Osteocyte (in vitro differentiated cells): ENCODE results near the gene PLXNB1. TPM values are rescaled to one million over a fixed set of nuclear protein-coding genes. Genes with fewer than 3 reads are reported as not detected.
"Not testable (repeated sequence)": the region's sequence is repeated elsewhere in the genome, so short reads cannot be mapped to it uniquely, and the experiment has no call there.

ENCODE experiments used
- DNase-seq: peaks from one replicate; pipeline ENCODE4 v3.0.0; 2021; ENCODE audit warnings: mixed read lengths; ENCODE audit not compliant: unreplicated experiment; ENCODE audit errors: extremely low spot score
- H3K27ac Mint-ChIP-seq: one replicate; pipeline ENCODE4 v1.8.0; 2021; ENCODE audit warnings: mild to moderate bottlenecking, mixed read lengths; ENCODE audit not compliant: unreplicated experiment
- H3K27me3 Mint-ChIP-seq: one replicate; pipeline ENCODE4 v1.8.0; 2021; ENCODE audit warnings: mixed read lengths; ENCODE audit not compliant: unreplicated experiment
- H3K36me3 Mint-ChIP-seq: one replicate; pipeline ENCODE4 v1.8.0; 2021; ENCODE audit warnings: mixed read lengths; ENCODE audit not compliant: unreplicated experiment
- H3K4me1 Mint-ChIP-seq: one replicate; pipeline ENCODE4 v1.8.0; 2021; ENCODE audit warnings: mixed read lengths; ENCODE audit not compliant: unreplicated experiment
- H3K4me3 Mint-ChIP-seq: one replicate; pipeline ENCODE4 v1.8.0; 2021; ENCODE audit warnings: mild to moderate bottlenecking, moderate library complexity, mixed read lengths; ENCODE audit not compliant: unreplicated experiment
- H3K9me3 Mint-ChIP-seq: one replicate; pipeline ENCODE4 v1.8.0; 2021; ENCODE audit warnings: mixed read lengths; ENCODE audit not compliant: unreplicated experiment
- total RNA-seq: library from RNA; stranded (reverse); gene quantifications from 2 replicates; pipeline ENCODE4 v1.2.1, GENCODE V29; 2021
- TF ChIP-seq, protein P1 (sequence below): fragments of 200-600 bp; sonication (generic); IDR thresholded peaks from 2 replicates; pipeline ENCODE4 v1.5.0; 2021; ENCODE audit warnings: antibody characterized with exemption, mild to moderate bottlenecking, moderate library complexity

Gene PLXNB1
- total RNA-seq, 1 donor from 2014 or later, result 88.2 TPM

DNA sequence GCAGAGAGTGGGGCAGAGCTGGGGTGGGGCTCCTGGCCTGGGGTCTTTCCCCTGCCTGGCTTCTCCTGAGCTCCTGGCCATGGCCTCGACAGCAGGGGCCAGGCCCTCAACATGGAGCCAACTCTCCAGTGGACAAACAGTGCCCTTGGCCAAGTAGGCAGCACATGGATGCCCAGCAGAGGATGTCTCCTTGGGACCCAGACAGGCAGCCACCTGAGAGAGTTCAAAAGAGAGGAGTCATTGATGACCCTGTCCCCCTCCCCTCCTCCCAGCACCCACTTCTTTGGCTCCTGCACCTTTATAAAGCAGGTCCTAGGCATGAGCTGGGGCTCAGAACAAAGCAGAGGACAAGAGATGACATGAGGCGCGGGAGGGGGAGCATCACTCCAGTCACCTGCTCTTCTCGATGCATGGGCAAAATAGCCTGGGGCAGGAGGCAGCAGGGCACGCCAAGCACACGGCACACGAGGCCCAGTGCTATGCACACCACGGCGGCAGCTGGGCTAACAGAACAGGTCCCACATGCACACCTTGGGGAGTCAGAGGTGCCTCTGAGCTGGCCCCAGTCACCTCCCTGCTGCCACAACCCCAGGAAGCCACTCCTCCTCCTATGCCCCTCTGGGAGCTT lies 46.7 kb upstream of the PLXNB1 start:
- Mint-ChIP-seq H3K4me1 (peaks cover 15% of the 10 kb centered on the region), H3K9me3 (no peaks in the 10 kb centered on the region), H3K36me3 (peaks cover 2% of the 10 kb centered on the region), H3K27ac (no peak overlapping the region), H3K4me3 (no peak overlapping the region), H3K27me3 (no peaks in the 10 kb centered on the region)
- DNase-seq, result no peak
- TF ChIP-seq, protein P1, sequence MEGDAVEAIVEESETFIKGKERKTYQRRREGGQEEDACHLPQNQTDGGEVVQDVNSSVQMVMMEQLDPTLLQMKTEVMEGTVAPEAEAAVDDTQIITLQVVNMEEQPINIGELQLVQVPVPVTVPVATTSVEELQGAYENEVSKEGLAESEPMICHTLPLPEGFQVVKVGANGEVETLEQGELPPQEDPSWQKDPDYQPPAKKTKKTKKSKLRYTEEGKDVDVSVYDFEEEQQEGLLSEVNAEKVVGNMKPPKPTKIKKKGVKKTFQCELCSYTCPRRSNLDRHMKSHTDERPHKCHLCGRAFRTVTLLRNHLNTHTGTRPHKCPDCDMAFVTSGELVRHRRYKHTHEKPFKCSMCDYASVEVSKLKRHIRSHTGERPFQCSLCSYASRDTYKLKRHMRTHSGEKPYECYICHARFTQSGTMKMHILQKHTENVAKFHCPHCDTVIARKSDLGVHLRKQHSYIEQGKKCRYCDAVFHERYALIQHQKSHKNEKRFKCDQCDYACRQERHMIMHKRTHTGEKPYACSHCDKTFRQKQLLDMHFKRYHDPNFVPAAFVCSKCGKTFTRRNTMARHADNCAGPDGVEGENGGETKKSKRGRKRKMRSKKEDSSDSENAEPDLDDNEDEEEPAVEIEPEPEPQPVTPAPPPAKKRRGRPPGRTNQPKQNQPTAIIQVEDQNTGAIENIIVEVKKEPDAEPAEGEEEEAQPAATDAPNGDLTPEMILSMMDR, result no peak

DNA sequence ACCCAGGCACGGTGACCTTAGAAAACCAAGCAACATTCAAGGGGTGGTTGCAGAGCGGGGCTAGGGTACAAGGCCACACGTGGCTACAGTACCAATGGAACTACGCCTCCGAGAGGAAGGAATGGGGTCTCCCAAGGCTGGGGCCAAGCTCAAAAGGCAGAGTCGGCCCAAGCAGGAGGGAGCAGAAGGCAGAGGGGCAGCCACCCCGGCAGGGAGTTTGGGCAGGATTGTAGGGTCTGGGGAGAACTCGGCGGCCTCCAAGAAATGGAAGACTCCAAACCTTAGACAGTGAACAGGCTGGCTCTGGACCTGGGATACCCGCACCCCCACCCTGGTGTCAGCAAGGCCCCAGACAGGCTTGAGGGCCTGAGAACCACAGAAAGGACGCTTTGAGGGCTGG lies 45.3 kb upstream of the PLXNB1 start:
- TF ChIP-seq, protein P1, result no peak
- no peaks in the 10 kb centered on the region for H3K27me3 Mint-ChIP-seq
- no peak for DNase-seq
- H3K9me3 Mint-ChIP-seq, result no peaks in the 10 kb centered on the region
- H3K36me3 Mint-ChIP-seq, result peaks cover 2% of the 10 kb centered on the region
- H3K27ac Mint-ChIP-seq, result no peak overlapping the region
- peaks cover 19% of the 10 kb centered on the region for H3K4me1 Mint-ChIP-seq
- no peak overlapping the region for H3K4me3 Mint-ChIP-seq

DNA sequence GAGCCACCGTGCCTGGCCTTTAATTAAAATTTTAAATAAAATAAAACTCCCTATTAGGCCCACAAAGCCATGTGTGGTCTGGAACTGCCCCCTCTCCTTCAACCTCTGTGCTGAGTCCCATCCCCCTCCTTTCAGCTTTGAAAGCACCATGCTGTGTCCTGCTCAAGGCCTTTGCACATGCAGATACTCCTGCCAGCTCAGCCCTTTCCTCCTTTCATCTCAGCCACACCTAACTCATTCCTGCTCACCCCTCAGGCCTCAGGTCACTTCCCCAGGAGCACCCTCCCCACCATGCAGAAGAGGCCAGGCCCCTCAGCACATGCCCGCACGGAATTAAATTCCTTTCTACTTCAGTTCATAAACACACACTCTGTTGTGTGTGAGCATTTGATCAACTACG lies 44.7 kb upstream of the PLXNB1 start:
- peak overlapping the region; percentile 29 for H3K27ac Mint-ChIP-seq
- no peak overlapping the region for H3K4me3 Mint-ChIP-seq
- DNase-seq, result no peak
- H3K36me3 Mint-ChIP-seq, result no peaks in the 10 kb centered on the region
- no peaks in the 10 kb centered on the region for H3K27me3 Mint-ChIP-seq
- no peaks in the 10 kb centered on the region for H3K9me3 Mint-ChIP-seq
- TF ChIP-seq, protein P1, result no peak
- peaks cover 22% of the 10 kb centered on the region for H3K4me1 Mint-ChIP-seq

DNA sequence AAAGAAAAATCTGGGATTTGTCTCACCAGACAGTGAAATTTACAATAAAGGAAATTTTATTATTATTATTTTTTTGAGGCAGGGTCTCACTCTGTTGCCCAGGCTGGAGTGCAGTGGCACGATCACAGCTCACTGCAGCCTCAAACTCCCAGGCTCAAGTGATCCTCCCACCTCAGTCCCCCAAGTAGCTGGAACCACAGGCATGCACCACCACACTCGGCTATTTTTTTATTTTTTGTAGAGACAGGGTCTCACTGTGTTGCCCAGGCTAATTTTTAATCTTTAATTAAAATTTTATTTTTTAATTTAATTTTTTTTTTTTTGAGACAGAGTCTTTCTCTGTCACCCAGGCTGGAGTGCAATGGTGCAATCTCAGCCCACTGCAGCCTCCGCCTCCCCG lies 44.1 kb upstream of the PLXNB1 start:
- H3K9me3 Mint-ChIP-seq, H3K27me3 Mint-ChIP-seq, DNase-seq, H3K4me3 Mint-ChIP-seq, H3K36me3 Mint-ChIP-seq: not testable (repeated sequence)
- H3K4me1 Mint-ChIP-seq, result peaks cover 22% of the 10 kb centered on the region
- peak overlapping the region; percentile 100 for H3K27ac Mint-ChIP-seq

DNA sequence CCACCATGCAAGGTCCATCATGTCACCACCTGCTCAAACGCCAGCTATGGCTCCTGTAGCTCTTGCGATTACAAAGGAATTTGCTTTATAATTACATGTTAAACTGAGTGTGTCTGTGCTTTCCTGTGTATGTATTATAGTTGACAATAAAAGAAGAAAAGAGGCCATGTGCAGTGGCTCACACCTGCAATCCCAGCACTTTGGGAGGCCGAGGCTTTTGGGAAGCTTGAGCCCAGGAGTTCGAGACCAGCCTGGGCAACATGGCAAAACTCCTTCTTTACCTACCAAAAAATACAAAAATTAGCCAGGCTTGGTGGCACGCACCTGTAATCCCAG lies 43.7 kb upstream of the PLXNB1 start:
- no peaks in the 10 kb centered on the region for H3K9me3 Mint-ChIP-seq
- peaks cover 3% of the 10 kb centered on the region for H3K36me3 Mint-ChIP-seq
- H3K27me3 Mint-ChIP-seq, result no peaks in the 10 kb centered on the region
- peaks cover 22% of the 10 kb centered on the region for H3K4me1 Mint-ChIP-seq
- TF ChIP-seq, protein P1, result no peak
- peak overlapping the region; percentile 98 for H3K4me3 Mint-ChIP-seq
- H3K27ac Mint-ChIP-seq, result peak overlapping the region; percentile 100
- no peak for DNase-seq
